Stimulated activated CD4-positive, alpha-beta T cell treated with anti-CD3 and anti-CD28 coated beads, Interleukin-12 subunit alpha, Interleukin-12 subunit beta, amount 100 ng/mL, for 4 hours (primary cell): ENCODE measurements around the gene RAD51B.

Experiments used
- DNase-seq: peaks from one replicate; pipeline ENCODE4 v3.0.0-alpha.2; 2020

RAD51B gene

GRCh38 chr14:68571114-68571591 lies 751.6 kb downstream of the RAD51B start:
- DNase-seq, result no peak

GRCh38 chr14:68571928-68572525 lies 752.4 kb downstream of the RAD51B start:
- DNase-seq, result no peak

- DNase-seq, result no peak
Observed at GRCh38 chr14:68573126-68573525, 753.5 kb downstream of the RAD51B start.

GRCh38 chr14:68573722-68574121 lies 754.1 kb downstream of the RAD51B start:
- no peak for DNase-seq

GRCh38 chr14:68574461-68574860 lies 754.9 kb downstream of the RAD51B start:
- DNase-seq, result no peak

GRCh38 chr14:68574906-68575305 lies 755.3 kb downstream of the RAD51B start:
- no peak for DNase-seq

- DNase-seq, result no peak
Observed at GRCh38 chr14:68575426-68575825, 755.8 kb downstream of the RAD51B start.

- no peak for DNase-seq
Observed at GRCh38 chr14:68576031-68576430, 756.5 kb downstream of the RAD51B start.

GRCh38 chr14:68576496-68577244 lies 757.1 kb downstream of the RAD51B start:
- no peak for DNase-seq

GRCh38 chr14:68577802-68578541 lies 758.4 kb downstream of the RAD51B start:
- no peak for DNase-seq

GRCh38 chr14:68578597-68578996 lies 759.0 kb downstream of the RAD51B start:
- DNase-seq, result no peak

GRCh38 chr14:68580096-68580645 lies 760.6 kb downstream of the RAD51B start:
- no peak for DNase-seq

GRCh38 chr14:68580671-68581070 lies 761.1 kb downstream of the RAD51B start:
- no peak for DNase-seq

- DNase-seq, result no peak
Observed at GRCh38 chr14:68583548-68584280, 764.1 kb downstream of the RAD51B start.

- DNase-seq, result no peak
Observed at GRCh38 chr14:68584786-68585185, 765.2 kb downstream of the RAD51B start.

- no peak for DNase-seq
Observed at GRCh38 chr14:68585690-68586089, 766.1 kb downstream of the RAD51B start.

- DNase-seq, result no peak
Observed at GRCh38 chr14:68586896-68587751, 767.5 kb downstream of the RAD51B start.

GRCh38 chr14:68587931-68588330 lies 768.4 kb downstream of the RAD51B start:
- DNase-seq, result no peak

GRCh38 chr14:68589447-68590200 lies 770.0 kb downstream of the RAD51B start:
- no peak for DNase-seq

GRCh38 chr14:68590201-68590522 lies 770.6 kb downstream of the RAD51B start:
- DNase-seq, result no peak

GRCh38 chr14:68591786-68592185 lies 772.2 kb downstream of the RAD51B start:
- no peak for DNase-seq
